Motor neuron (in vitro differentiated cells): ENCODE results near the gene RRP9. TPM values are rescaled to one million over a fixed set of nuclear protein-coding genes. Genes with fewer than 3 reads are reported as not detected.

Experiments used
- ATAC-seq, 8 experiments: fragments of 200-7000 bp; cut with Tn5 transposase; replicated peaks in 6 of 8; 2 replicates each; pipeline ENCODE4 v1.8.0; 2021; ENCODE audit warnings: mild to moderate bottlenecking in 8 of 8, moderate library complexity in 8 of 8
- H3K27ac ChIP-seq, 2 donors: fragments of 250-450 bp; sonication (Bioruptor Pico); 2 replicates each; pipeline ENCODE4 v1.9.0; 2021; ENCODE audit warnings: antibody characterized with exemption in 2 of 2, mild to moderate bottlenecking in 2 of 2, moderate library complexity in 1 of 2
- H3K4me1 ChIP-seq, 2 donors: fragments of 250-450 bp; sonication (Bioruptor Pico); replicated peaks in 1 of 2; 2 replicates each; pipeline ENCODE4 v1.6.1; 2021; ENCODE audit warnings: antibody characterized with exemption in 2 of 2, mild to moderate bottlenecking in 2 of 2, moderate library complexity in 1 of 2
- H3K4me3 ChIP-seq, 5 donors: fragments of 250-450 bp; sonication (Bioruptor Pico); 2 replicates each; pipeline ENCODE4 v1.9.0; 2021; ENCODE audit warnings: antibody characterized with exemption in 5 of 5, mild to moderate bottlenecking in 5 of 5, moderate library complexity in 4 of 5
- WGBS, 10 experiments: fragments of 450-650 bp; shearing (Covaris generic); methylation state at CpG; one replicate each; pipeline ENCODE4 v1.0.0; 2022; 5-methylcytosine and 5-hydroxymethylcytosine counted together
- in situ Hi-C, 9 experiments: fragments of 400-800 bp; cut with MboI; loops; one replicate each; pipeline ENCODE4 v1.15.0; 2021; ENCODE audit warnings: low sequenced_read_pairs in 9 of 9, low pct_unique_long_range_greater_than_20kb in 2 of 9; ENCODE audit not compliant: unreplicated experiment in 9 of 9
- total RNA-seq, 8 experiments: library from RNA; unstranded; fragments of 300-600 nt; gene quantifications; 2 replicates each; pipeline versions ENCODE4 v1.2.3 to v1.2.4, GENCODE V29; 2022

The RRP9 gene
- total RNA-seq, 8 experiments from 2014 or later, result 12.0 to 55.7 (median 21.9) TPM

DNA sequence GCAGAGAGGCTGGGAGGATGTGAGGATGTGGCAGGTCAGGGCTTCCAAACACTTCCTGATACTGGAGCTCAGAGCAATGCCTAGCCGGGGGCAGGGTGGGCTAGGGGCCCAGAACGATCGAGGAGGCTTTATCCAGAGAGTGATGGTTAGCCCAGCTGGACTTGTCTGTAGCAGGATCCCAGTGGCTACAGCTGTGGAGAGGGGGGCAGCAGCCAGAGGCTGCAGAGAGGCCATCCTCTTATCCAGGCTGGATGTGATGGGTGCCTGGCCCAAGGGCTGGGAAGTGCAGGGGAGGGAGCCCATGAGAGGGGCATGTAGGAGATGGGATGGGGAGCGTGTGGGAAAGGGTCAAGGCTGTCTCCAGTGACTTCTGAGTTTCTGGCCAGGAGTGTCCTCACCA, 5.1 kb upstream of the RRP9 start:
- WGBS, 10 experiments, result 60 to 80% (median 67%) methylated on average over 1 to 3 of the region's 4 CpGs; no CpG with 5 or more reads in 7 of the 10 experiments
- peaks cover 9 to 14% of the 10 kb centered on the region in 2 donors for H3K4me1 ChIP-seq
- H3K27ac ChIP-seq, result no peak overlapping the region
- no peak overlapping the region for H3K4me3 ChIP-seq
- no peak for ATAC-seq
- in situ Hi-C loops, result no loop called here

DNA sequence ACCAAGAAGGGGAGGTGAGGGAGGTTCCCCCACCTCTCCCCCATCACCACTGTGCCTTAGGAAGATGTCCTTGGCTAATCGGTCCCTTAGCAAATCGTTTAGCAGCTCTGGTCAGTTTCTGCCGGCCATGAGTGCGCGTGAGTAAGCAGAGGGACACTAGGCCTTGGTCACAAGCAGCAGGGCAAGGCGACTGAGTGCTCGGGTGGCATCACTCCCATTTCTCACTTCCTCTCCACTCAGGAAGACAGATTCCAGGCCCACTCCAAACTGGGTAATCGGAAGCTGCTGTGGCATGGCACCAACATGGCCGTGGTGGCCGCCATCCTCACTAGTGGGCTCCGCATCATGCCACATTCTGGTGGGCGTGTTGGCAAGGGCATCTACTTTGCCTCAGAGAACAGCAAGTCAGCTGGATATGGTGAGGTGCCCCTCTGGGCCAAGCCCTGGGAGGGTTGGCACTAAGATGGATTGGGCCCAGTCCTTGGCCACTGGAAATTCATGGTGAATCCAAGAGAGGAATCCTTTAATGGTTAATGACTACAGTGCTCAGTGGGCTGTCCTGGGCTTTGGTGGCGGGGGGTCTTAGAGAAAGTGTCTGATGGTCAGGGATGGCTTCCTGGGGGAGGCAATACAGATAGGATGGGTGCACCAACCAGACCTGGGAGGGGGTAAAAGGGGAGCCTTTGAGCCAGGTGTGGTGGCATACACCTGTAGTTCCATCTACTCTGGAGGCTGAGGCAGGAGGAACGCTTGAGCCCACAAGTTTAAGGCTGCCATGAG, 4.4 kb upstream of the RRP9 start:
- 92 to 100% (median 100%) methylated on average over 1 to 6 of the region's 14 CpGs; no CpG with 5 or more reads in 5 of the 10 experiments for WGBS, 10 experiments
- ATAC-seq, result no peak
- no peak overlapping the region for H3K27ac ChIP-seq
- H3K4me1 ChIP-seq, result peaks cover 9 to 14% of the 10 kb centered on the region in 2 donors
- no peak overlapping the region for H3K4me3 ChIP-seq
- in situ Hi-C loops, result no loop called here

DNA sequence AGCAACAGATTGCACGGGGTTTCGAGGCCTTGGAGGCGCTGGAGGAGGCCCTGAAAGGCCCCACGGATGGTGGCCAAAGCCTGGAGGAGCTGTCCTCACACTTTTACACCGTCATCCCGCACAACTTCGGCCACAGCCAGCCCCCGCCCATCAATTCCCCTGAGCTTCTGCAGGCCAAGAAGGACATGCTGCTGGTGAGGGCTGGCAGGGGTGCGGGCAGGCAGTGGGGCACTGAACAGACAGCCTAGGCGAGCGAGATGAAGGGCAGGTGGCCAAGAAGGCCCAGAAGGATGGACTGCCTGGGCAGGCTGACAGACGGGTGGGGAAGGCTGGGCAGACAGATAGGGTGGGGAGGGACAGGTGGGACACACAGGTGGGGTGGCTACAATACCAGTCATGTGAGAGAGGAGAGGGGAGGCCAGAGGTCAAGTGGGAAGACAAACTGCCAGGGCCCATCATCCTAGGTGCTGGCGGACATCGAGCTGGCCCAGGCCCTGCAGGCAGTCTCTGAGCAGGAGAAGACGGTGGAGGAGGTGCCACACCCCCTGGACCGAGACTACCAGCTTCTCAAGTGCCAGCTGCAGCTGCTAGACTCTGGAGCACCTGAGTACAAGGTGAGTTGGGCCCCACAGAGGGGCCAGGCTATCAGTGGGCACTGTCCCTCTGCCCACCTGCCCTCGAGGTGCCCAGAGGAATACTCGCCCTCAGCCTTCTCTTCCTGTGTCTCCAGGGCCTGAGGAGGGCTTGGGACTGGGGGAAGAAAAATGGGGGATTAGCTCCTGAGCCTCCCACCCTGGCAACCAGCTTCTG, 3.5 kb upstream of the RRP9 start:
- Histone ChIP-seq H3K4me1 (peaks cover 16 to 19% of the 10 kb centered on the region in 2 donors), H3K4me3 (no peak overlapping the region), H3K27ac (no peak overlapping the region)
- ATAC-seq, result no peak
- in situ Hi-C loops, result no loop called here
- WGBS, 10 experiments, result 63 to 100% (median 72%) methylated on average over 1 to 8 of the region's 18 CpGs; no CpG with 5 or more reads in 6 of the 10 experiments

DNA sequence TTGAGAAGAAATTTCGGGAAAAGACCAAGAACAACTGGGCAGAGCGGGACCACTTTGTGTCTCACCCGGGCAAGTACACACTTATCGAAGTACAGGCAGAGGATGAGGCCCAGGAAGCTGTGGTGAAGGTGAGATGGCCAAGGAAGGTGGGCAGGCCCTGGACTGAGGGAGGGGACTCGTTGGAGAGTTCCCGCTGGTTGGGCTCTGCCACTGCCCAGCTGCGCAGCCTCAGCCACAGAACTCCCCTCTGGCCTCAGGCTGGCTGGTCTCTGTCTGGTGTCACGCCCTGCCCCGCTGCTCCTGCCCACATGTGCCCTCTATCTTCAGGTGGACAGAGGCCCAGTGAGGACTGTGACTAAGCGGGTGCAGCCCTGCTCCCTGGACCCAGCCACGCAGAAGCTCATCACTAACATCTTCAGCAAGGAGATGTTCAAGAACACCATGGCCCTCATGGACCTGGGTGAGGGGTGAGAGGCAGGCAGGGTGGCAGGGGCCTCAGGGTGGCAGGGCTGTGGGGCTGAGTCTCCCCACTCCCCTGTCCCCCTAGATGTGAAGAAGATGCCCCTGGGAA, 2.8 kb upstream of the RRP9 start:
- H3K27ac ChIP-seq, result no peak overlapping the region
- no peak for ATAC-seq
- H3K4me3 ChIP-seq, result no peak overlapping the region
- 62 to 93% (median 81%) methylated on average over 3 to 5 of the region's 11 CpGs; no CpG with 5 or more reads in 6 of the 10 experiments for WGBS, 10 experiments
- in situ Hi-C loops, result no loop called here
- peaks cover 16% of the 10 kb centered on the region in 2 donors for H3K4me1 ChIP-seq

DNA sequence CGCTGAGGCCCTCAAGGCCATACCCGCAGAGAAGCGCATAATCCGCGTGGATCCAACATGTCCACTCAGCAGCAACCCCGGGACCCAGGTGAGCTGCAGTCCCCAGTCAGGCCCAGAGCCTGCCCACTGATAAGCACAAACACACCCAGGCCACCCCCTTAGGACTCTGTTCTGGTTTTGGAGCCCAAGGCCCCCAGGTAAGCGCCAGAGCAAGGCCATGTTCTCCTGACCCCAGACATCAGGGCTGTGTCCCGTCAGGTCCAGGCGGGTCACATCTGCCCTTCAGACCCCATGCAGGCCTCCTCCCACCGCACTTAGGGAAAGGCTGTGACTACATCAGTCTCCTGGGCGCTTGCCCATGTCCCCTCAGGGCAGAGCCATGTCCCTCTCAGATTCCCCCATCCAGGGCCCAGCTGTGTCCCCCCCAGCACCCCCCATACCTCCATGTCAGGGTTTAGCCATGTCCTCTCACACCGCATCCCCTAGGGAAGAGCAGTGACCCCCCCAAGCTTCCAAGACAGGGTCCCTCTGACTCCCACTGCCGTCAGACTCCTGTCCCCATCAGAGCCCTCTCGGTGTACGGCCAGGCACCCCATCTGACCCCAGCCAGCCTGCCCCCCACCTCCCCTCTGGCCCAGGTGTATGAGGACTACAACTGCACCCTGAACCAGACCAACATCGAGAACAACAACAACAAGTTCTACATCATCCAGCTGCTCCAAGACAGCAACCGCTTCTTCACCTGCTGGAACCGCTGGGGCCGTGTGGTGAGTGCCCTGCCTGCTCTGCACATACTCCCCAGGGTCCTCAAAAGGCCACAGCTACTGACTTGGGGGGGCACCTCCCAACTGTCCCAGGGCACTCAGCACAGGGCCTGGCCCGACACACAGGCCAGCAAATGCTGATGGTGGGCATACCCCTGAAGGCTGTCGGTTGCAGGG, 2.0 kb upstream of the RRP9 start:
- H3K4me1 ChIP-seq, result peaks cover 16% of the 10 kb centered on the region in 2 donors
- H3K4me3 ChIP-seq, result no peak overlapping the region
- in situ Hi-C loops, result no loop called here
- 80 to 100% (median 94%) methylated on average over 1 to 6 of the region's 21 CpGs; no CpG with 5 or more reads in 2 of the 10 experiments for WGBS, 10 experiments
- H3K27ac ChIP-seq, result no peak overlapping the region
- ATAC-seq, result no peak

DNA sequence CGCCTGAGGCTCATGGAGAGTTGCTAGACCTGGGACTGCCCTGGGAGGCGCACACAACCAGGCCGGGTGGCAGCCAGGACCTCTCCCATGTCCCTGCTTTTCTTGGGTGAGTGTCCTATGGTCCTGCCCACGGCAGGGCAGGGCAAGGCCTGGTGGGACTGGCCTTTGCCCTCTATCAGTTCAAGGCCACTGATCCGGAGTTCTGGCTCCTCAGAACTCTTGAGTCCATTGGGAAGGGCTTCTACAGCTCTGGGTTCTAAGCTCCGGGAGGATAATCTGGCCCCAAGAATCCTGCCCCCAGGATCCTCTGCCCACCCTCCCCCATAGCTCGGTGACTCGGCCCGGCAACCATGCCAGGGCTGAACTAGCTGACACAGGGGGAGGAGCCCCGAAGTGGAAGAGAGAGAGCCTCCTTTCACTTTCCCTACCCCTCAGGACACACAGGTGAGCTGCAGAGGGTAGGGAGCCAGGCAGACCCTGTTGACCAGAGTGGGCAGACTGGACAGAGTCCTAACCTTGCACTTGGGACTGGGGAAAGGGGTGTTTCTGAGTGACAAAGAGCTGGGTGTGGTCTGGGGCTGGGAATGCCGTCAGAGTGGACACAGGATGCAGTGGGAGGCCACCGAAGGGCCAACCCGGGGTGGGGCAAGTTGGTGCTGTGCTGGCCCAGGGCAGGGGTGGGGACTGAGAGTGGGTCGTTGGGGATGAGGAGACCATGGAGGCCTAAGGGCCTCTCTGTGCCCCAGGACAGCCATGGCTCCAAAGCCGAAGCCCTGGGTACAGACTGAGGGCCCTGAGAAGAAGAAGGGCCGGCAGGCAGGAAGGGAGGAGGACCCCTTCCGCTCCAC, 1.1 kb upstream of the RRP9 start:
- 40 to 60% (median 48%) methylated on average over 1 to 2 of the region's 17 CpGs; no CpG with 5 or more reads in 7 of the 10 experiments for WGBS, 10 experiments
- ATAC-seq, result peak in 3 of 8 experiments; percentile 6 to 36 (median 12)
- in situ Hi-C loops, result no loop called here
- Histone ChIP-seq H3K27ac (peak overlapping the region; percentile 78 to 83), H3K4me3 (peak overlapping the region in 4 of 5 donors; percentile 8 to 30 (median 26)), H3K4me1 (peaks cover 16% of the 10 kb centered on the region in 2 donors)

DNA sequence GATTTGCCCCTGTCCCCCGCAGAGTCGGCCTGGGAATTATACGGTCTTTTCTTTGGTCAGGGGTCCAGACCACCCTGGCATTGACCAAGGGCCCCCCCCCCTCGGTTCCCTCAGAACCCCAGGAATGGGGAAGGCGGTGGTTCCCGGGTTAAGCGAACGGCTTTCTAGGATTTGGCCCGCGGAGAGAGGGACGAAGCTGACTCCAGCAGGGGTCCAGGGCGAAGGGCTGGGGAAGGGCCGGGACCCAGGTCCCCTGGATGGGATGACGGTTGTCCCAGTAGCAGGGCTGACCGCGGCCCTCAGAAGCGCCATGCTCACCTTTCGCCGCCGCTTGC, 274 bp downstream of the RRP9 start:
- peak overlapping the region; percentile 3 to 78 for H3K27ac ChIP-seq
- no peak for ATAC-seq
- 0 to 20% methylated on average over 1 to 8 of the region's 20 CpGs; no CpG with 5 or more reads in 8 of the 10 experiments for WGBS, 10 experiments

DNA sequence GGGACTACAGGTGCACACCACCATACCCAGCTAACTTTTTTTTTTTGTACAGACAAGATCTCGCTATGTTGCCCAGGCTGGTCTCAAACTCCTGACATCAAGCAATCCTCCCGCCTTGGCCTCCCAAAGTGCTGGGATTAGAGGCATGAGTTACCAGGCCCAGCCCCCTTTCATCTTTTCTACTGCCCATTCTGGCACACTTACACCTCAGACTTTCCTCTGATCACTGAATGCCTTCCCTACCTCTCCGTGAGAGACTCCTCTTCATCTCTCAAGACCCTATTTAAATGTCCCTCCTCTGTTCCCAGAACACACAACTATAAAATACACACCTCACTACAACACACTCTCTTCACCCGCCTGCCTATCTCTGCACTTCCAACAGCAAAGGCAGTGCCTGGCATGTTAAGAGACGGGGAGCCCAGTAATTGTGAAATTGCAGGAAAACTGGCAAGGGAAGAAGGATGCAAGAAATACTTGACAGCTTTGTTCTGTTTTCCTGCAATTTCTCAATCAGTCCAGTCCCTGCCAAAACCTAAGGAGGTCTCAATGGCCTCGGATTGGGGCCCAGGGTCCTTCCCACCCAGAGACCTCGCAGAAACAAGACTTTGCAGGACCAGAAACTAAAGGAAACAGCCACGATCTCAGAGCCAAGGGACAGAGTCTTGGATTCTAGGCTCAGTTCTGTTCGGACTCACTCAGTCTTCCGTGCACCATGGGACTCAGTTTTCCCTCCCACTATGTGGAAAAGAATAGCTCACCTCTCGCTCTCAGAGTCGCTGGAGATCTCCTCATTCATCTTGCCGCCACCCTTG, 849 bp downstream of the RRP9 start:
- peak overlapping the region; percentile 51 to 79 (median 60) for H3K4me3 ChIP-seq
- in situ Hi-C loops, result no loop called here
- H3K27ac ChIP-seq, result peak overlapping the region; percentile 3 to 78
- WGBS, 10 experiments, result 0 to 100% (median 30%) methylated on average over 1 to 9 of the region's 13 CpGs; no CpG with 5 or more reads in 1 of the 10 experiments
- H3K4me1 ChIP-seq, result peaks cover 16% of the 10 kb centered on the region in 2 donors
- ATAC-seq, result no peak

More for the DNA sequence above, 274 bp downstream of the RRP9 start:
- in situ Hi-C loops, result no loop called here
- Histone ChIP-seq H3K4me1 (peaks cover 16% of the 10 kb centered on the region in 2 donors), H3K4me3 (peak overlapping the region; percentile 51 to 79 (median 60))

DNA sequence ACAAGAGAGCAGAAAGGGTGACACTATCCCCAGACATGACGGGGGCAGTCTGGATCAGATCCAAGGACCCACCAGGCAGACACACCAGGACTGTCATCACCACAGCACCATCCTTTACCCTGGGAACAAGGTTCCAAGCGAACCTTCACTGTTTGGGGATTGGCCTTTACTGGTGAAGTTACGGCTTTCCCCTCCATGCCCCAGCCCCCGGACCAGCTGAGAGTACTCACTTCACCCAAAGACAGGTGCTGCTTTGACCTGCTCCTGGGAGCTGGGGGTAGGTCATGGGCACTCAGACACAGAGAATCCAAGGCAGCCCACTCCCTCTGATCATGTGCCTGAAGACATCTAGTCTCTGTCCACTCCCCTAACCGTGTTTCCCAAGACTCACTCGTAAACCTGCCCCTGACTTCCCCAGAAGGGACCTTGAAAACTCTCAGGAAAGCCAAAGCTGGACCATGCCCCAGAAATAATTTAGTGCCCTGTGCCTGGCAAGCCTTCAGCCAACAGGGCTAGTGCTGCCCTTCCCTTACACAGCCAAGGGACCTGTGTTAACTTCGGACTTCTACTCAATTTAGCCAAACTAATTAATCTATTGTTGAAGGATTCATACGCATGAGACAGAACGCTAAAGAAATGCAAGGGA, 2.8 kb downstream of the RRP9 start:
- no peak for ATAC-seq
- 50 to 100% (median 72%) methylated on average over 1 to 4 of the region's 9 CpGs; no CpG with 5 or more reads in 3 of the 10 experiments for WGBS, 10 experiments
- in situ Hi-C loops, result no loop called here
- Histone ChIP-seq H3K4me1 (peaks cover 16% of the 10 kb centered on the region in 2 donors), H3K4me3 (no peak overlapping the region), H3K27ac (no peak overlapping the region)

DNA sequence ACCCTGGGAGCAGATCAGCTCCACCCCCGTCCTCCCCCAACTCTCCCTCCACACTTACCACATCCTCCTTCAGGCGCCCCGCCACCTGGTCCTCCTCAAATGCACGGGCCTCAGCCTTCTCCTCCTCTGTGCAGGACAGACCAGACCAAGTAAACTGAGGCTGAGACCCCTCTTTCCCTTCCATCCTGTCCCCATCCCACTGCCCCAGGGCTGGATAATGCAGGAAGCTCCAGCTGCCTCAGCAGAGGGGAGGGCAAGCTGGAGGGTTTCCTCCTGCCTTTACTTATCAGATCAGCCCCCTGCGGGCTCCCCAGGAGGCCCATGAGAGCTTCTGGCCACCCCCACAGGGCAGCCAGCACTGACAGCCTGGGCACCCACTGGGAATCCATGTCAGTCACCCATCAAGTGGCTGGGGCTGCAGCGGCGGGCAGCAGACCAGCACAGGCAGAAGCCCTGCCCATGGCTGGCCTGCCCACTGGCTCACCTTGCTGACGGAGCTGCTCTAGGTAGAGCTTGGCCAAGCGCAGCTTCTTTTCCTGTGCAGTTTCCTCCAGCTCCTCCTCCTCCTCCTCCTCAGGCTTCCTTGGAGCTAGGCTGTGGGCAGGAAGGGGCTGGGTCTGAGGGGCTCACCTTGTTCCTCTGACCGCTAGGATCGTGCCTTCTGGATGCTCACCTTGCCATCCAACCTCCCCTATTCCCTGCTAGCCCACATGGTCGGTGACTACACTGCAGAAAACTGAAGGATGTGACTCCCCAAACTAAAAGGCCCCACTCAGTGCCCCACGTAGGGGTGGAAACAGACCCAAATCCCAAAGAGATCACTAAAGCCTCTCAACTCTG, 3.9 kb downstream of the RRP9 start:
- H3K27ac ChIP-seq, result no peak overlapping the region
- H3K4me1 ChIP-seq, result peaks cover 13 to 15% of the 10 kb centered on the region in 2 donors
- 89 to 100% (median 100%) methylated on average over 1 to 3 of the region's 13 CpGs; no CpG with 5 or more reads in 4 of the 10 experiments for WGBS, 10 experiments
- in situ Hi-C loops, result no loop called here
- no peak for ATAC-seq
- no peak overlapping the region for H3K4me3 ChIP-seq
